HG03469 (cell line): ENCODE measurements around the gene COL4A4.

Experiments
- ATAC-seq: cut with Tn5 transposase; IDR thresholded peaks from one replicate; pipeline ENCODE4 v1.9.1; 2021; ENCODE audit warnings: mild to moderate bottlenecking, moderate library complexity, moderate number of reproducible peaks; ENCODE audit not compliant: unreplicated experiment

COL4A4 gene

GRCh38 chr2:226991663-226992062, 172.3 kb downstream of the COL4A4 start:
- ATAC-seq, result no peak

- no peak for ATAC-seq
Measured at GRCh38 chr2:226985583-226985946, 178.4 kb downstream of the COL4A4 start.

- ATAC-seq, result peak; percentile 99
Measured at GRCh38 chr2:226984750-226985582, 179.0 kb downstream of the COL4A4 start.

GRCh38 chr2:226983895-226984749, 179.9 kb downstream of the COL4A4 start:
- ATAC-seq, result no peak

GRCh38 chr2:226981791-226982326, 182.1 kb downstream of the COL4A4 start:
- ATAC-seq, result no peak

- no peak for ATAC-seq
Measured at GRCh38 chr2:226979004-226979403, 185.0 kb downstream of the COL4A4 start.

- no peak for ATAC-seq
Measured at GRCh38 chr2:226978300-226978699, 185.7 kb downstream of the COL4A4 start.

- no peak for ATAC-seq
Measured at GRCh38 chr2:226977775-226978190, 186.2 kb downstream of the COL4A4 start.

- no peak for ATAC-seq
Measured at GRCh38 chr2:226973816-226974215, 190.2 kb downstream of the COL4A4 start.

- no peak for ATAC-seq
Measured at GRCh38 chr2:226971770-226972169, 192.2 kb downstream of the COL4A4 start.

- ATAC-seq, result peak; percentile 61
Measured at GRCh38 chr2:226971084-226971483, 192.9 kb downstream of the COL4A4 start.

GRCh38 chr2:226970362-226970761, 193.6 kb downstream of the COL4A4 start:
- ATAC-seq, result no peak

GRCh38 chr2:226969417-226970080, 194.5 kb downstream of the COL4A4 start:
- no peak for ATAC-seq

GRCh38 chr2:226965376-226965775, 198.6 kb downstream of the COL4A4 start:
- ATAC-seq, result no peak

- ATAC-seq, result no peak
Measured at GRCh38 chr2:226963528-226963927, 200.5 kb downstream of the COL4A4 start.

- ATAC-seq, result no peak
Measured at GRCh38 chr2:226962176-226962773, 201.7 kb downstream of the COL4A4 start.

- no peak for ATAC-seq
Measured at GRCh38 chr2:226959418-226959817, 204.6 kb downstream of the COL4A4 start.

GRCh38 chr2:226956659-226957058, 207.3 kb downstream of the COL4A4 start:
- ATAC-seq, result no peak

GRCh38 chr2:226953826-226954225, 210.2 kb downstream of the COL4A4 start:
- no peak for ATAC-seq

- no peak for ATAC-seq
Measured at GRCh38 chr2:226953206-226953605, 210.8 kb downstream of the COL4A4 start.
